ENCODE measurements around the gene SUCO. TPM values are rescaled to one million over a fixed set of nuclear protein-coding genes. Genes with fewer than 3 reads are reported as not detected.

Gene SUCO, protein sequence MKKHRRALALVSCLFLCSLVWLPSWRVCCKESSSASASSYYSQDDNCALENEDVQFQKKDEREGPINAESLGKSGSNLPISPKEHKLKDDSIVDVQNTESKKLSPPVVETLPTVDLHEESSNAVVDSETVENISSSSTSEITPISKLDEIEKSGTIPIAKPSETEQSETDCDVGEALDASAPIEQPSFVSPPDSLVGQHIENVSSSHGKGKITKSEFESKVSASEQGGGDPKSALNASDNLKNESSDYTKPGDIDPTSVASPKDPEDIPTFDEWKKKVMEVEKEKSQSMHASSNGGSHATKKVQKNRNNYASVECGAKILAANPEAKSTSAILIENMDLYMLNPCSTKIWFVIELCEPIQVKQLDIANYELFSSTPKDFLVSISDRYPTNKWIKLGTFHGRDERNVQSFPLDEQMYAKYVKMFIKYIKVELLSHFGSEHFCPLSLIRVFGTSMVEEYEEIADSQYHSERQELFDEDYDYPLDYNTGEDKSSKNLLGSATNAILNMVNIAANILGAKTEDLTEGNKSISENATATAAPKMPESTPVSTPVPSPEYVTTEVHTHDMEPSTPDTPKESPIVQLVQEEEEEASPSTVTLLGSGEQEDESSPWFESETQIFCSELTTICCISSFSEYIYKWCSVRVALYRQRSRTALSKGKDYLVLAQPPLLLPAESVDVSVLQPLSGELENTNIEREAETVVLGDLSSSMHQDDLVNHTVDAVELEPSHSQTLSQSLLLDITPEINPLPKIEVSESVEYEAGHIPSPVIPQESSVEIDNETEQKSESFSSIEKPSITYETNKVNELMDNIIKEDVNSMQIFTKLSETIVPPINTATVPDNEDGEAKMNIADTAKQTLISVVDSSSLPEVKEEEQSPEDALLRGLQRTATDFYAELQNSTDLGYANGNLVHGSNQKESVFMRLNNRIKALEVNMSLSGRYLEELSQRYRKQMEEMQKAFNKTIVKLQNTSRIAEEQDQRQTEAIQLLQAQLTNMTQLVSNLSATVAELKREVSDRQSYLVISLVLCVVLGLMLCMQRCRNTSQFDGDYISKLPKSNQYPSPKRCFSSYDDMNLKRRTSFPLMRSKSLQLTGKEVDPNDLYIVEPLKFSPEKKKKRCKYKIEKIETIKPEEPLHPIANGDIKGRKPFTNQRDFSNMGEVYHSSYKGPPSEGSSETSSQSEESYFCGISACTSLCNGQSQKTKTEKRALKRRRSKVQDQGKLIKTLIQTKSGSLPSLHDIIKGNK (N-terminal part only)
- 9.9 and 18.1 TPM in 2 replicates for total RNA-seq

DNA sequence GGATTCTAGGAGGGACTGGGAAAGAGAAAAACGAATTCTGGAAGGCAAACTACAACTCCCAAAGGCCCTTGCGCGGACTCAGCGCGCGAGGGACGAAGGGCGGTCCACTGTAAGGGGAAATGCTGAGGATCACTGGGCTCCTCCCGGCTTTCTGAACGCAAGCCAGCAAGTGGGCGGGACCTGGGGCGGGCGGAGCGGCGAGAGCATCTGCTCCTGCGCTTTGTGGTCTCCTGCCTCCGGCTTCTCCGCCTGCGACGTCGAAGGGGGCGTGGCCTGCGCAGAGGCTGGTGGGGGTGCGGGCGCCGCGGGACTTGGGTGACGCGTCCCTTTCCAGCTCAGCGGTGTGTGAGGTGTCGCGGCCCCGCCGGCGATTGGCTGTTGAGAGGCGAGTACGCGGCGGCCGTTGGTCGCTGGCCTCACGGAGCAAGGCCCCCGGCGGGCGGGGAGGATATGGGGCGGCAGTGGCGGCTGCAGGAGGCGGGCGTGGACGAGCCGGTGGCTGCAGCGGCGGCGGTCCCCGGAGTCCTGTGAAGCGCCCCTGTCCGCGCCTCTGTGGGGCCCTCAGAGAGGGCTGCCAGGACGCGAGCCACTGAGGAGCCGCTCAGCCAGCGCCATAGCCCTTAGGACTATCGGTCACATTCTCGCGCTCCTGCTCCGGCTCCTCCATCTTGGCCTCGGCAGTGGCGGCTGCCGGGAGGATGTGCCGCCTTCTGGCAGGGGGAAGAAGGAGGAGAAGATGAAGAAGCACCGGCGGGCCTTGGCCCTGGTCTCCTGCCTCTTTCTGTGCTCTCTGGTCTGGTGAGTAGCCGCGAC lies at the start of gene SUCO:
SUCO (plus strand) TSS at position 451 of the 813 bp plus-strand sequence; CDS start at position 737, 286 bp downstream.

DNA sequence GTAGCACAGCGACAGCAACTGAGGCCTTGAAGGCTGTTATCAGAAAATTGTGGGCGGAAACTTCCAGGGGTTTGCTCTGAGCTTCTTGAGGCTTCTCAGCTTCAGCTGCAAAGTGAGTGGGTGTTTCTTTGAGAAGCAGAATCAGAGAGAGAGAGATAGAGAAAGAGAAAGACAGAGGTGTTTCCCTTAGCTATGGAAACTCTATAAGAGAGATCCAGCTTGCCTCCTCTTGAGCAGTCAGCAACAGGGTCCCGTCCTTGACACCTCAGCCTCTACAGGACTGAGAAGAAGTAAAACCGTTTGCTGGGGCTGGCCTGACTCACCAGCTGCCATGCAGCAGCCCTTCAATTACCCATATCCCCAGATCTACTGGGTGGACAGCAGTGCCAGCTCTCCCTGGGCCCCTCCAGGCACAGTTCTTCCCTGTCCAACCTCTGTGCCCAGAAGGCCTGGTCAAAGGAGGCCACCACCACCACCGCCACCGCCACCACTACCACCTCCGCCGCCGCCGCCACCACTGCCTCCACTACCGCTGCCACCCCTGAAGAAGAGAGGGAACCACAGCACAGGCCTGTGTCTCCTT lies 126.0 kb downstream of the SUCO start, which contains the start of gene FASLG:
FASLG (plus strand) TSS at position 233 of the 583 bp plus-strand sequence; CDS start at position 332, 99 bp downstream.

Other genes starting within 250 kb of the SUCO start
- gene C1orf105, start 112.5 kb upstream of the SUCO start, total RNA-seq, result not detected in 2 replicates
- gene PIGC, start 89.1 kb upstream of the SUCO start, total RNA-seq, result 12.2 and 16.4 TPM in 2 replicates
- gene FASLG, start 126.0 kb downstream of the SUCO start, total RNA-seq, result not detected in 2 replicates

Measured in bronchial smooth muscle cell (primary cell).